Cardiac muscle cell (in vitro differentiated cells and primary cell): Measurements from ENCODE around the gene LYPD6B. TPM values are rescaled to one million over a fixed set of nuclear protein-coding genes. Genes with fewer than 3 reads are reported as not detected.

ENCODE experiments used
- DNase-seq, 2 donors: peaks; one replicate each; pipeline versions ENCODE4 v3.0.0 to v3.0.0-alpha.2; 2010 to 2017; ENCODE audit warnings: low read depth in 1 of 2, low spot score in 1 of 2
- H3K27ac ChIP-seq: fragments of 200-600 bp; sonication (generic); 2 replicates; pipeline ENCODE4 v1.5.1; 2016
- H3K27me3 ChIP-seq: fragments of 200-600 bp; sonication (generic); 2 replicates; pipeline ENCODE4 v1.6.0; 2016; ENCODE audit warnings: control low read depth
- H3K36me3 ChIP-seq: fragments of 200-600 bp; sonication (generic); 2 replicates; pipeline ENCODE4 v1.5.1; 2016; ENCODE audit warnings: control low read depth
- H3K4me1 ChIP-seq: fragments of 200-600 bp; sonication (generic); 2 replicates; pipeline ENCODE4 v1.8.1; 2017; ENCODE audit warnings: low read depth, mild to moderate bottlenecking, mixed run types
- H3K4me3 ChIP-seq: fragments of 200-600 bp; sonication (generic); 2 replicates; pipeline ENCODE4 v1.5.1; 2016; ENCODE audit warnings: mild to moderate bottlenecking
- H3K9me3 ChIP-seq: fragments of 200-600 bp; sonication (generic); 2 replicates; pipeline ENCODE4 v1.5.1; 2017; ENCODE audit warnings: low read depth, mild to moderate bottlenecking, control low read depth
- polyA plus RNA-seq: library from polyadenylated mRNA; unstranded; fragments of >200 nt; fragmentation: Nextera tagmentation; extraction: Ambion mirVana; gene quantifications from 2 replicates; pipeline ENCODE4 v1.2.1, GENCODE V29; 2016
- total RNA-seq: library from RNA; depleted of rRNA; stranded (reverse); fragments of >200 nt; gene quantifications from 2 replicates; pipeline ENCODE4 v1.2.3, GENCODE V29; 2016
- TF ChIP-seq, protein P1 (sequence below): IDR thresholded peaks from 2 replicates; pipeline ENCODE4 v1.5.1; 2012; ENCODE audit warnings: low read depth, mild to moderate bottlenecking, low read length

The LYPD6B gene
- total and polyA plus RNA-seq, 2 experiments from 2014 or later: 1.6 to 5.7 TPM

DNA sequence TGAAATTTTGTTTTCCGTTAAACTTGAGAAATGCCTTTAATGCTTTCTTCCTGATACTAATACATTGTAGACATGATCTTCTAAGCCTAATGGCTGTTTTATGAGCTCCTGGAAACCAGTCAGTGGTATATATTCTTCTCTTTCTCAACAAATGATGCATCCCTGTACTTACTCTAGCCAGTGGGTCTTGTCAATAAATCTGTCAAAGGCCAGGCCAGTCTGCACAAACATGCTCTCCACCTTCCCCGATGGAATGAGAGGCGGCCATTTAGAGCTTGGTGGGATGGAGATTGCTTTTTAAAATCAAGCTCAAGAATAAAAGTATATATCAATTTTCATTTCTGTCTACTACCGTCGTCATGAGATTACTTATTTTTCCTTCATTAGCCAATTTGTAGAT, 140.1 kb downstream of the LYPD6B start:
- Histone ChIP-seq H3K9me3 (no peaks in the 10 kb centered on the region), H3K4me3 (no peak overlapping the region), H3K27me3 (no peaks in the 10 kb centered on the region), H3K27ac (no peak overlapping the region), H3K36me3 (no peaks in the 10 kb centered on the region), H3K4me1 (peaks cover 17% of the 10 kb centered on the region)
- TF ChIP-seq, protein P1, sequence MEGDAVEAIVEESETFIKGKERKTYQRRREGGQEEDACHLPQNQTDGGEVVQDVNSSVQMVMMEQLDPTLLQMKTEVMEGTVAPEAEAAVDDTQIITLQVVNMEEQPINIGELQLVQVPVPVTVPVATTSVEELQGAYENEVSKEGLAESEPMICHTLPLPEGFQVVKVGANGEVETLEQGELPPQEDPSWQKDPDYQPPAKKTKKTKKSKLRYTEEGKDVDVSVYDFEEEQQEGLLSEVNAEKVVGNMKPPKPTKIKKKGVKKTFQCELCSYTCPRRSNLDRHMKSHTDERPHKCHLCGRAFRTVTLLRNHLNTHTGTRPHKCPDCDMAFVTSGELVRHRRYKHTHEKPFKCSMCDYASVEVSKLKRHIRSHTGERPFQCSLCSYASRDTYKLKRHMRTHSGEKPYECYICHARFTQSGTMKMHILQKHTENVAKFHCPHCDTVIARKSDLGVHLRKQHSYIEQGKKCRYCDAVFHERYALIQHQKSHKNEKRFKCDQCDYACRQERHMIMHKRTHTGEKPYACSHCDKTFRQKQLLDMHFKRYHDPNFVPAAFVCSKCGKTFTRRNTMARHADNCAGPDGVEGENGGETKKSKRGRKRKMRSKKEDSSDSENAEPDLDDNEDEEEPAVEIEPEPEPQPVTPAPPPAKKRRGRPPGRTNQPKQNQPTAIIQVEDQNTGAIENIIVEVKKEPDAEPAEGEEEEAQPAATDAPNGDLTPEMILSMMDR: no peak
- DNase-seq: no peak

DNA sequence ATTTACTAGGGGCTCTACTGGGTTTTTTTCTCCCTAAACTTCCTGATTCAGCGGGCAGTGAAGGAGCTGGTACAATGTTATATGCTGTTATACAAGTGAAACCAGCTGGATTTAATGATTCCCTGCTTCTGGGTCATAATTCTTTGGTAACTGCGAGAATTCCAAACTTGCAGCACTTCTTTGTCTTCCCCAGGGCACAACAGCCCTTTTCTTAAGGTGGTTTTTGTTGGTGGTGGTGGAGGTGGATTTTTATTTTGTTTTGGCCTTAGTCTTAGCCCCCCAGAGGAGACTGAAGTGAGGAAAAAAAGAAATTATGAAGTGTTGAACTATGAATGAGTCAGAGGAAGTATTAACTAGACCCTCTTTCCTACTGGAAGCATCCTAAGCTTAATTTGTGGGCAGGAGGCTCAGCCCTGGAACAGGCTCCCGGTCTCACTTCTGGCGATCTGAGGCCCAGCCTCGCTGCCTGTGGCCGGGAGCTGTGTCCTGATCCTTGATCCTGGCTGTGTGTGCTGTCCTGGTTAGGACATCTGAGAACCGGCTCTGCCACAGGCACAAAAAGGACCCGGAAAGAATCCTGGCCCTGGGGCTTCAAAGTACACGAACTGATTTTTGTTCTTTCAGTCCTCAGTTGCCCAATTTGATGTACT, 141.9 kb downstream of the LYPD6B start:
- Histone ChIP-seq H3K27ac (no peak overlapping the region), H3K9me3 (no peaks in the 10 kb centered on the region), H3K27me3 (no peaks in the 10 kb centered on the region), H3K4me3 (no peak overlapping the region), H3K4me1 (peaks cover 17% of the 10 kb centered on the region), H3K36me3 (no peaks in the 10 kb centered on the region)
- DNase-seq: no peak
- TF ChIP-seq, protein P1: no peak

DNA sequence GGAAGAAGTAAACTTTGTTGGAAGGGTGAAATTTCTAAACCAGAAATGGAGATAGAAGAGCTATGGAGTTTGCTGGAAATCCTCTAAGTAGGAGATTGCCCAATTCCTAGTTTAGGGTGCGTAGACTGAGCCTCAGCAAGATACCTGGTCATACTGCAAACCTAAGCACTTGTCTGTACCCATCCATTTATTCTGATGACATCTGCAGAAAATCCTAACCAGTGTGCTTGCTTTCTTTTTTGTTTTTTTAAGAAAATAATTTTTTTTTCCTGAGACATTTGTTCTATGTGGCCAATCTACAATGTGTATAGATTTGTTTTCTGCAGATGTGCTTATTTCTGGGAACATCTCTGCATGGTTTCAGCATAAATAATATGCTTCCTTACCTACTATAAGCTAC, 144.7 kb downstream of the LYPD6B start:
- TF ChIP-seq, protein P1: no peak
- Histone ChIP-seq H3K9me3 (no peaks in the 10 kb centered on the region), H3K27me3 (no peaks in the 10 kb centered on the region), H3K4me3 (no peak overlapping the region), H3K36me3 (no peaks in the 10 kb centered on the region), H3K27ac (no peak overlapping the region), H3K4me1 (peaks cover 17% of the 10 kb centered on the region)
- DNase-seq: no peak

GRCh38 chr2:149184991-149185390, 146.5 kb downstream of the LYPD6B start:
- no peaks in the 10 kb centered on the region for H3K9me3 ChIP-seq
- TF ChIP-seq, protein P1: no peak
- no peak overlapping the region for H3K27ac ChIP-seq
- no peaks in the 10 kb centered on the region for H3K27me3 ChIP-seq
- DNase-seq: peak; percentile 19 to 53
- H3K4me3 ChIP-seq: no peak overlapping the region
- no peaks in the 10 kb centered on the region for H3K36me3 ChIP-seq
- H3K4me1 ChIP-seq: peaks cover 11% of the 10 kb centered on the region

- H3K9me3 ChIP-seq: no peaks in the 10 kb centered on the region
- no peak overlapping the region for H3K4me3 ChIP-seq
- no peak overlapping the region for H3K27ac ChIP-seq
- DNase-seq: no peak
- no peaks in the 10 kb centered on the region for H3K27me3 ChIP-seq
- H3K36me3 ChIP-seq: no peaks in the 10 kb centered on the region
- H3K4me1 ChIP-seq: peaks cover 2% of the 10 kb centered on the region
- TF ChIP-seq, protein P1: no peak
Observed at GRCh38 chr2:149185942-149186490, 147.5 kb downstream of the LYPD6B start.
